Measurements from ENCODE around the gene FBXO9. TPM values are rescaled to one million over a fixed set of nuclear protein-coding genes. Genes with fewer than 3 reads are reported as not detected.
A peak's percentile ranks its signal among the peaks of the same experiment; 100 is the strongest.

The FBXO9 gene
- total RNA-seq (2014; rRNA removed; shearing (Covaris generic)) = 51.3 and 51.7 TPM in 2 replicates
- 53.3 and 57.4 TPM in 2 replicates for polyA plus RNA-seq (2015; cell fraction: cytosol; rRNA removed)
- polyA plus RNA-seq (2015; cell fraction: nucleus; rRNA removed) = 338 and 410 TPM in 2 replicates

DNA sequence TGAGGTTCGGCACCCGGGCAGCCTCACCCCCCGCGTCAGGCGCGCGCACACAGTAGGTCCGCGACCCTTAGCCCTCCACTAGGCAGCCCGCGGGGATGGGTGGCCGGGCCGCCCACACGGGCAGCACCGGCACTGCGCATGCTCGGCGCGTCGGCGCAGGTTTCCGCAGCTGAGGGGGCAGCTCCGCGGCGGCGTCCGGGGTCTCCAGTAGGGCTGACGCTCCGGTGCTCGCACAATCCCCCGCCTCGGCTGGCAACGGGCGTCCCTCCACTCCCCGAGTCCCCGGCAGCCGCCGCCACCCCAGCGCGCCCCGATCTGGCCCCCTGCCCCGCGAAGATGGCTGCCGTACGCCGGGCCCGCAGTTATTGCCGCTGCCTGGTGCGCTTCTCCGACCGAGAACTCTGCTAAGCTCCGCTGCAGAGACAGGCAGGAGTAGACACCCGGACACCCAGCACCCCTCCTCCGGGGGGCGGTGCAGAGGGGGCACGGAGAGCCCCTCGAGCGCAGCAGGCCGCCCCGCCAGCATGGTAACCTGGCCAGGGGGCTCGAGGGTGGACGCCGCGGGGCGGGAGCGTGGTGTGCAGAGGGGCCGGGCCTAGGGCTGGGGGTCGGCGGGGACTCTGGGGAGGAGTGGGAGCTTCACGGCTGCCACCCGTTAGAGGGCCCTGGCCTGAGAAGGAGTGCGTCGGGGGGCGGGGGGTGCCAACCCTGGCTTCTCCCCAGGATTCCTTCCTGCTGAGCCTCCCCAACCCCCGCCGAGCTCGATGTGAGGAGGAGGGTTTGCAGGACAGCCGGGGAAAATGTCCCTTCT lies at the start of gene FBXO9:
TSS of gene FBXO9 (plus strand) at position 139 of the 811 bp plus-strand sequence. CDS start at position 525, 386 bp downstream.
- peak; percentile 57 for DNase-seq (ENCODE audit: low read depth, low spot score)
- in situ Hi-C loops (cut with HindIII; ENCODE audit: low pct_unique_long_range_greater_than_20kb, low sequenced_read_pairs) = no loop called here

DNA sequence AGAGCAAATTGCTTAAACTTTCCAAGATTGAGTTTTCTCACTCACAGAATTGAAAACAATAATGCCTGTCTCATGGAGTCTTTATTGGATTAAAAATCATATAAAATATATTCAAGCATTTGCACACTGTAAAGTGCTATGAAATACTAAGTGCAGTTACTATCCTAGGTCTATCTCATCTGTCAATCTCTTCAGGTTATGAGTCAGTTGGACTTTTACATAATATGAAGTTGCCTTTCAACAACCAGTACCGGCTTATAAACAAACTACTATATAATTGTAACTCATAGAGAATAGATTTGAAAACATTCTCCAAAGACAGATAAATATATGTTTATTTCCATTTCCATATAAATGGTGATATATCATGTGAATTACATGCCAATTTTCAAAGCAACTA lies 49.7 kb upstream of the FBXO9 start:
- in situ Hi-C loops (cut with HindIII; ENCODE audit: low pct_unique_long_range_greater_than_20kb, low sequenced_read_pairs) = no loop called here
- DNase-seq (ENCODE audit: low read depth, low spot score) = no peak

DNA sequence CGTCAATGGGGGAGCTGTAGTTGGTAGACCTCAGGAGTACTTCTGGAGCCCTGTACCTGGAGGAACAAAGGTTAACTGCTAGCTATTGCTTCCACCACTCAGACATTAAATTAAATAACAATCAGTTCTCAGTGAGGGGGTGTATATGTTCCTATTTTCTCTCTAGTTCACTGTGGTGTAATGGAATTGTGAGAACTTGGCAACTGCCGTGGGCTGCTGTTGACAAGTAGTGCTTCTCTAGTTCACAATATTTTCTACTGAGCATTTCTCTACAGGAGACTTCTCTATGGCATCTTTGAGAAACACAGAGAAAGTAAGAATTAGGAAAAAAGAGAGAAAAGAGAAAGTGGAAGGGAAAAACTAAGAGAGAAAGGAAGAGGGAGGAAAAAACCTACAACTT lies 46.8 kb upstream of the FBXO9 start:
- no peak for DNase-seq (ENCODE audit: low read depth, low spot score)
- in situ Hi-C loops (cut with HindIII; ENCODE audit: low pct_unique_long_range_greater_than_20kb, low sequenced_read_pairs) = no loop called here

DNA sequence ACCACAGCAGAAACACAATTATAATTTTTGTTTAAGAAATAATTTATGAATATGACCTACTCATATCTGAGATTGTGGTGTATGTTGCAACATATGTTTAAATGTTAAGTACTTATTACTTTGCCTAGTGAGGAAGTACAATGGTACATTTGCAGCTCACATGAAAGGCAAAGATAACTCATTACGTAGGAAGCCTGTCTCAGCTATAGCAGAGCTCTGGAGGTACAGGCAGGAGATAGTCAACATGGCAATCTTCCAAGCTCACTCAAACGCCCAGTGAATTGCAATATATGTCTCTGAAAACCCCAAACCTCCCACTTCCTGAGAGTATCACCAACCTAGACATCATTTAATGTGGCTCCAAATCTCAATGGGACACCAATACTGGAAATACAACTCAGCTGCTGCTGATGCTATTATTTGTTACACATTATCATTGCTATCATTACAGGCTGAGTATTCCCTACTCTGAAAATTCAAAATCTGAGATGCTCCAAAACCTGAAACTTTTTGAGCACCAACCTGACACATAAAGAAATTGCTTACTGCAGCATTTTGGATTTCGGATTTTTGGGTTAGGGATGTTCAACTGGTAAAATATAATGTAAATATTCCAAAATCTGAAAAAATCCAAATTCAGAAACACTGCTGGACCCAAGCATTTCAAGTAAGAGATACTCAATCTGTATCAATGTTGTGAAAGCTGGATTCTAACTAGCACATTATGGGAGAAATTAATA lies 45.0 kb upstream of the FBXO9 start:
- in situ Hi-C loops (cut with HindIII; ENCODE audit: low pct_unique_long_range_greater_than_20kb, low sequenced_read_pairs) = no loop called here
- peak; percentile 64 for DNase-seq (ENCODE audit: low read depth, low spot score)

- peak; percentile 83 for DNase-seq (ENCODE audit: low read depth, low spot score)
- in situ Hi-C loops (cut with HindIII; ENCODE audit: low pct_unique_long_range_greater_than_20kb, low sequenced_read_pairs) = no loop called here
Observed at GRCh38 chr6:53023323-53023722, 41.9 kb upstream of the FBXO9 start.

GRCh38 chr6:53026526-53026925 lies 38.7 kb upstream of the FBXO9 start:
- peak; percentile 98 for DNase-seq (ENCODE audit: low read depth, low spot score)
- in situ Hi-C loops (cut with HindIII; ENCODE audit: low pct_unique_long_range_greater_than_20kb, low sequenced_read_pairs) = no loop called here

DNA sequence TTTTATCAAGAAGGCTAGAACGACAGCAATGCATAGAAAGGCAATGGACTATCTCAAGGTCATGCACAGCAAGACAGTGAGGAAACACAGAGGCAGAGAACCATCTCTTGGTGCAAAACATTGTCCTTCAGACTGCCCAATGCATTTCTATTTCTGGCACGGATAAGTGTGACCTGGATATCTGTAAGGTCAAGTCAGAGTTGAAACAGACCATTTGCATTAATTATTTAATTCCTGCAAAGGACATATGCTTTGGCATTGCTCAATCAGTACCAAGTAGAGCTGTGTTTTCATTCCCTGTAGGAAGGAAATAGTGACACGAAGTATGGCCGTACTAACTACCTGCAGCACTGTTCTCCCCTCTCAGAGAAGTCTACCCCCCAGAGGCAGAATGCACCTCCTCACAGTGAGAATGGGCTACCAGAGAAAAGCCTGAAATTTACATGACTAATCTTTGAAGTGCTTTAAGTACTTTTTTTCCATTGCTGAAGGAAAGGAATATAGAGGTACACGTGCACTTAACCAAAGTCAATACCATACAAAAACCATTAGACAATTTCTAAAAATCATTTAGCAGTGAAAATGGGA lies 38.0 kb upstream of the FBXO9 start:
- in situ Hi-C loops (cut with HindIII; ENCODE audit: low pct_unique_long_range_greater_than_20kb, low sequenced_read_pairs) = no loop called here
- DNase-seq (ENCODE audit: low read depth, low spot score) = no peak

DNA sequence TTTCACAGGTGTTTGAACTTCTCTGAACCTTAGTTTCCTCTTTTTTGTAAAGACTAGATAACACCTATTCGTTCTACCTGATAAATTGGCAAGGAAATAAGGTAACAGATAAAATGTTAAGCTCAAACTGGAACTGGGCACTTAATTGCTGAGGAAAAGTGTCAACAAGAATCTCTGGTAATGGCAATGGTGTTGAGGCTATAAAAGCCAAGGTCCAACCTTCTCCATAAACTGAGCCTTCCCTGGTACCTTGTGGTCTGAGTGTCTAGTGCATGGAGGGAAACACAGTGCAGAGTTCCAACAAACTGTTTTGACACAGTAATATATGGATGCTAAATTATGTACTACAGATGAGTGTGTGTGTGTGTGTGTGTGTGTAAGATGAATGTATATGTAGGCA lies 36.7 kb upstream of the FBXO9 start:
- no peak for DNase-seq (ENCODE audit: low read depth, low spot score)
- in situ Hi-C loops (cut with HindIII; ENCODE audit: low pct_unique_long_range_greater_than_20kb, low sequenced_read_pairs) = no loop called here

DNA sequence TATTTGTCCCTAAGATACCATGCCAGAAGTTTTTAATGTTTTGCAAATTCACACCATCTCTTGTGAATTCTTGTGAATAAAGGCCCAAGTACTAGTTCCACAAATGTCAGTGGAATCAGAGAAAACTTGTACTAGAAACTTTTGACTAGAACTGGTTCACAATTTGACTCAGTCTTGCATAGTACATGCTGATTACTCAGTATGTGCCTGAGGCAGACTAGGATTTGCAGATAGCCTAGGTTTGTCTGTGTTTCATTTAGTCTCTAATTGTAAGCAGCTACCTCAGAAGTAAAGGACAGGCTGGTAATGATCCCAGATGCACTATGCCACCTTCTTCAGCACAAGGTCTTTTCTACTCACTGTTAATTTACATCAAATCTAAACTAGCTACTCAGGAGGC lies 35.9 kb upstream of the FBXO9 start:
- DNase-seq (ENCODE audit: low read depth, low spot score) = no peak
- in situ Hi-C loops (cut with HindIII; ENCODE audit: low pct_unique_long_range_greater_than_20kb, low sequenced_read_pairs) = no loop called here

GRCh38 chr6:53029761-53030160 lies 35.4 kb upstream of the FBXO9 start:
- in situ Hi-C loops (cut with HindIII; ENCODE audit: low pct_unique_long_range_greater_than_20kb, low sequenced_read_pairs) = no loop called here
- no peak for DNase-seq (ENCODE audit: low read depth, low spot score)

GRCh38 chr6:53031281-53031680 lies 33.9 kb upstream of the FBXO9 start:
- DNase-seq (ENCODE audit: low read depth, low spot score) = peak; percentile 58
- in situ Hi-C loops (cut with HindIII; ENCODE audit: low pct_unique_long_range_greater_than_20kb, low sequenced_read_pairs) = no loop called here

DNA sequence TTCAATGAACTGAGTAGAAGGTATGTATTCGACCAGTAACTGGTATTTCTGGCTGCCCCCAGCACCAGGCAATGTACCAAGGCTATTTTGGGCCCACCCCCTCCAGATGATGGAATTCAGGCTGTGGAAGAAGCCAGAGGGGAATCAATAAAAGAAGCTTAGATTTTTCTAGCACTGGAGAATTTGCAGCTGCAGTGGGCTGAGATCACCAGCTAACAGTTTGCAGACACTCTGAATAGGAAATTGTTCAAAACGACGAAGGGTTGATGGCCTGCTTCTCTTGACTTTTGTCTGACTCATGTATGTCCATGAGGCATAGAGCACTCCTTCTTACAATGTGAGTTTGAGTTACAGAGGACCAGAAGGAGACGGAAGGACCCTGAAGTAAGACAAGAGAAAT lies 32.4 kb upstream of the FBXO9 start:
- in situ Hi-C loops (cut with HindIII; ENCODE audit: low pct_unique_long_range_greater_than_20kb, low sequenced_read_pairs) = no loop called here
- DNase-seq (ENCODE audit: low read depth, low spot score) = peak; percentile 24

GRCh38 chr6:53033764-53034163 lies 31.4 kb upstream of the FBXO9 start:
- in situ Hi-C loops (cut with HindIII; ENCODE audit: low pct_unique_long_range_greater_than_20kb, low sequenced_read_pairs) = no loop called here
- no peak for DNase-seq (ENCODE audit: low read depth, low spot score)

GRCh38 chr6:53035549-53036213 lies 29.5 kb upstream of the FBXO9 start:
- in situ Hi-C loops (cut with HindIII; ENCODE audit: low pct_unique_long_range_greater_than_20kb, low sequenced_read_pairs) = no loop called here
- DNase-seq (ENCODE audit: low read depth, low spot score) = no peak

- in situ Hi-C loops (cut with HindIII; ENCODE audit: low pct_unique_long_range_greater_than_20kb, low sequenced_read_pairs) = no loop called here
- no peak for DNase-seq (ENCODE audit: low read depth, low spot score)
Observed at GRCh38 chr6:53038141-53038540, 27.1 kb upstream of the FBXO9 start.

DNA sequence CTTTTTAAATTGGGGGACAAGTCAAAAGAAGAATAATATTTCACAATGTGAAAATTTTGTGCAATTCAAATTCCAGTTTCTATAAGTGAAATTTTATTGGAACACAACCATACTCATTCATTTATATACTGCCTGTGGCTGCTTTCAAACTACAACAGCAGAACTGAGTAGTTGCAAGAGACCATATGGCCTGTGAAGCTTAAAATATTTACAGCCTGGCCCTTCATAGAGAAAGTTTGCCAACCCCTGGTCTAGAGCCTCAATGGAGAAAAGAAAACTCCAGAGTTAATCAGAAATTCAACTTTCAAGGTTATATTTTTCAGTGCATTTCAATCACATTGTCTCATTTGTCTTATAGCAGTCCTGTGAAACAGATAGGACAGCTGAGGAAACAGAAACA lies 26.6 kb upstream of the FBXO9 start:
- DNase-seq (ENCODE audit: low read depth, low spot score) = no peak
- in situ Hi-C loops (cut with HindIII; ENCODE audit: low pct_unique_long_range_greater_than_20kb, low sequenced_read_pairs) = no loop called here

GRCh38 chr6:53041356-53041755 lies 23.8 kb upstream of the FBXO9 start:
- no peak for DNase-seq (ENCODE audit: low read depth, low spot score)
- in situ Hi-C loops (cut with HindIII; ENCODE audit: low pct_unique_long_range_greater_than_20kb, low sequenced_read_pairs) = no loop called here

DNA sequence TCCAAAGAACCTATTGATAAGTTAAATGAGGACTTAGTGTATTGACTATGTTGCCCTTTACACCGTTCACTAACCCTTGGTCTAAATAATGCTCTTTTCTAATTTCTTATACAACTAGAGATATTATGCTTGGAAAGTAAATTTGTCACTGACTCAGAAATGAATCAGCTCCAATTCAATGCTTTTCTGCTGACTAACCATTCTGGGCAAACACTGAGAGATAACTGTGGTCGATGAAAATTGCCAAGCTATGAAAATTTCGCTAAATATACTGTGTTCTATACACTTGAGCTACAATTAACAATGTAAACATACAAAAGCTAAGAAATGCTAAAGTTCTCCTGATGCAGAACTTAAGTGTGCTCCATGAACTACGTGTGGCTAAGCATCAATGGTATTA lies 23.1 kb upstream of the FBXO9 start:
- in situ Hi-C loops (cut with HindIII; ENCODE audit: low pct_unique_long_range_greater_than_20kb, low sequenced_read_pairs) = no loop called here
- DNase-seq (ENCODE audit: low read depth, low spot score) = no peak
